Smooth muscle cell (in vitro differentiated cells): ENCODE results near the gene KRT16. TPM values are rescaled to one million over a fixed set of nuclear protein-coding genes. Genes with fewer than 3 reads are reported as not detected.
"Not testable (repeated sequence)": the region's sequence is repeated elsewhere in the genome, so short reads cannot be mapped to it uniquely, and the experiment has no call there.

Source experiments
- DNase-seq: peaks from one replicate; lab custom pipeline; 2025; ENCODE audit not compliant: unreplicated experiment; lab: John Stamatoyannopoulos, UW
- H2AFZ ChIP-seq: fragments of 200-600 bp; sonication (generic); 2 replicates; pipeline ENCODE4 v1.6.0; 2016; ENCODE audit warnings: antibody characterized with exemption, low read depth, mild to moderate bottlenecking
- H3F3A ChIP-seq: fragments of 200-600 bp; sonication (generic); 2 replicates; pipeline ENCODE4 v1.6.0; 2017; ENCODE audit warnings: antibody characterized with exemption, low read depth
- H3K27ac ChIP-seq: fragments of 200-600 bp; sonication (generic); 2 replicates; pipeline ENCODE4 v1.5.1; 2016; ENCODE audit warnings: low read depth, mild to moderate bottlenecking
- H3K27me3 ChIP-seq: fragments of 200-600 bp; sonication (generic); 2 replicates; pipeline ENCODE4 v1.6.1; 2016; ENCODE audit warnings: low read depth, mild to moderate bottlenecking
- H3K36me3 ChIP-seq: fragments of 200-600 bp; sonication (generic); 2 replicates; pipeline ENCODE4 v1.5.1; 2016; ENCODE audit warnings: low read depth
- H3K4me1 ChIP-seq: fragments of 200-600 bp; sonication (generic); 2 replicates; pipeline ENCODE4 v1.5.1; 2016; ENCODE audit warnings: low read depth
- H3K4me2 ChIP-seq: fragments of 200-600 bp; sonication (generic); 2 replicates; pipeline ENCODE4 v1.6.0; 2016; ENCODE audit warnings: mild to moderate bottlenecking
- H3K4me3 ChIP-seq: fragments of 200-600 bp; sonication (generic); 2 replicates; pipeline ENCODE4 v1.5.1; 2016; ENCODE audit warnings: mild to moderate bottlenecking
- H3K79me2 ChIP-seq: fragments of 200-600 bp; sonication (generic); 2 replicates; pipeline ENCODE4 v1.6.0; 2016; ENCODE audit warnings: low read depth, mild to moderate bottlenecking
- H3K9ac ChIP-seq: fragments of 200-600 bp; sonication (generic); 2 replicates; pipeline ENCODE4 v1.6.0; 2016; ENCODE audit warnings: low read depth
- H3K9me3 ChIP-seq: fragments of 200-600 bp; sonication (generic); replicated peaks from 2 replicates; pipeline ENCODE4 v1.5.1; 2016; ENCODE audit warnings: low read depth
- H4K20me1 ChIP-seq: fragments of 200-600 bp; sonication (generic); 2 replicates; pipeline ENCODE4 v1.6.0; 2016; ENCODE audit warnings: low read depth
- WGBS: methylation state at CpG from one replicate; pipeline ENCODE4 v1.1.7; 2016; ENCODE audit warnings: low lambda C conversion rate; 5-methylcytosine and 5-hydroxymethylcytosine counted together
- polyA plus RNA-seq: library from polyadenylated mRNA; unstranded; fragments of >200 nt; fragmentation: Nextera tagmentation; extraction: Ambion mirVana; gene quantifications from 2 replicates; pipeline ENCODE4 v1.2.1, GENCODE V29; 2016
- total RNA-seq: library from RNA; depleted of rRNA; stranded (reverse); fragments of >200 nt; gene quantifications from 2 replicates; pipeline ENCODE4 v1.2.3, GENCODE V29; 2014
- TF ChIP-seq, protein P1 (sequence below): fragments of 200-600 bp; sonication (generic); IDR thresholded peaks from 2 replicates; pipeline ENCODE4 v1.5.1; 2017; ENCODE audit warnings: borderline replicate concordance, mild to moderate bottlenecking, antibody characterized with exemption; ENCODE audit not compliant: insufficient read depth, poor library complexity, severe bottlenecking

Gene KRT16
- total and polyA plus RNA-seq, 2 experiments from 2014 or later = 304 to 521 TPM

DNA sequence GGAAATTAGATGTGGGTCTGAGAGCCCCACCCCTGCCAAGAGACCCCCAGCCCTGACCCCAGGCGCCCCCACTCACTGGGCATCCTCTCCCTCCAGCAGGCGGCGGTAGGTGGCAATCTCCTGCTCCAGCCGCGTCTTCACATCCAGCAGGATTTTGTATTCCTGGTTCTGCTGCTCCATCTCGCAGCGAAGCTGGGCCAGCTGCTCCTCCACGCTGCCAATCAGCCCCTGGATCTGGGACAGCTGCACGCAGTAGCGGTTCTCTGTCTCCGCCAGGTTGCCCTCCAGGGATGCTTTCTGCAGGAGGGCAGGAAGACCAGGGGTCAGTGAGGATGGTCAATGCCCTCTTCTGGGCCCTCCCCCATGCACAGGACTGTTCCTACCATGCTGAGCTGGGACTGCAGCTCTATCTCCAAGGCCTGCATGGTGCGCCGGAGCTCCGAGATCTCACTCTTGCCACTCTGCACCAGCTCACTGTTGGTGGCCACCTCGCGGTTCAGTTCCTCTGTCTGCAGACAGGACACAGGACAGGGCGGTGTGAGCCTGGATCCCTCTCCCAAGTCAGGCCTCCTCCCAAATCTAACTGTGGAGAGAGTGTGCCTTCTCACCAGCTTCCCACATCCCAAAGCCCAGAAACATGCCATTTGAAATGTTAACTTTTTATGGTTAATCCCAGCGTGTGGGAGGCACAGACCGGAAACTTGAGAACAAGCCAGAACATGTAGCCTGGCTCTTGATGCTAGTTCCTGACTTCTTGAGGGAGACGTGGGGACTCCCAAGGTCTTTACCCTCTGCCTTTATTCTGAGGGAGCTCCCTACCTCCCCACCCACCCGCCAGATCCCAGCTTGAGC lies 8.2 kb upstream of the KRT16 start:
- DNase-seq = no peak
- Histone ChIP-seq H3K9me3 (no peaks in the 10 kb centered on the region), H3K79me2 (no peaks in the 10 kb centered on the region), H3F3A (no peaks in the 10 kb centered on the region), H4K20me1 (peaks cover 13% of the 10 kb centered on the region), H3K9ac (peak overlapping the region; percentile 63), H3K36me3 (no peaks in the 10 kb centered on the region), H3K4me1 (no peaks in the 10 kb centered on the region), H3K4me3 (no peak overlapping the region), H3K27me3 (no peaks in the 10 kb centered on the region), H3K27ac (peak overlapping the region; percentile 86), H3K4me2 (peak overlapping the region; percentile 65), H2AFZ (peak overlapping the region; percentile 51)
- TF ChIP-seq, protein P1, sequence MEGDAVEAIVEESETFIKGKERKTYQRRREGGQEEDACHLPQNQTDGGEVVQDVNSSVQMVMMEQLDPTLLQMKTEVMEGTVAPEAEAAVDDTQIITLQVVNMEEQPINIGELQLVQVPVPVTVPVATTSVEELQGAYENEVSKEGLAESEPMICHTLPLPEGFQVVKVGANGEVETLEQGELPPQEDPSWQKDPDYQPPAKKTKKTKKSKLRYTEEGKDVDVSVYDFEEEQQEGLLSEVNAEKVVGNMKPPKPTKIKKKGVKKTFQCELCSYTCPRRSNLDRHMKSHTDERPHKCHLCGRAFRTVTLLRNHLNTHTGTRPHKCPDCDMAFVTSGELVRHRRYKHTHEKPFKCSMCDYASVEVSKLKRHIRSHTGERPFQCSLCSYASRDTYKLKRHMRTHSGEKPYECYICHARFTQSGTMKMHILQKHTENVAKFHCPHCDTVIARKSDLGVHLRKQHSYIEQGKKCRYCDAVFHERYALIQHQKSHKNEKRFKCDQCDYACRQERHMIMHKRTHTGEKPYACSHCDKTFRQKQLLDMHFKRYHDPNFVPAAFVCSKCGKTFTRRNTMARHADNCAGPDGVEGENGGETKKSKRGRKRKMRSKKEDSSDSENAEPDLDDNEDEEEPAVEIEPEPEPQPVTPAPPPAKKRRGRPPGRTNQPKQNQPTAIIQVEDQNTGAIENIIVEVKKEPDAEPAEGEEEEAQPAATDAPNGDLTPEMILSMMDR = no peak
- WGBS = 72% methylated on average over 21 of the region's 21 CpGs

DNA sequence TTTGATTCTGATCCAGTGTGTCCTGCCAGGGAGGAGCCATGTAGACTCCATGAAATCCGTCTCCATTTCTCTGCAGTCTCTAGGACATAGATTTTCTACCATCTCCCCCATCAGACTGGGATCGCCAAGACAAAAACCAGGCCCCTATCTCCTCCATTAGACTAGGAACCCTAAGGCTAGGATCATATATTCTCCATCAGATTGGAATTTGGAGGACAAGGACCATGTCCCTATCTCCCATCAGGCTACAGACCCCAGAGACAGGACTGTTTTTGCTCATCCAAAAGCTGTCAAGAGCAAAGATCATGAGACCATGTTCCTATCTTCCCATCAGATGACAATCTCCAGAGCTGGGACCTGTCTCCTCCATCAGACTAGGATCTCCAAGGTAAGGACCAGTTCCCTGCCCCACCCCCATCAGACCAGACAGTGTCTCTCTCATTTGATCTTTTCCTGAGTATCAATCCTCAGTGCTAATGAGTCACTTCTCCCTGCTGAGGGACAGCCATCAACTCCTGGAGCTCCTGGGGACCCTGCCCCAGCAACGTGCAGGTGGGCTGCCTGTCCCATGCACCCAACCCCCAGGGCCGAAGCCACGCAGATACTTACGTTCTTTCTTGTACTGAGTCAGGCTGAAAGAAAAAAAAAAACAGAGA lies 7.5 kb upstream of the KRT16 start:
- H2AFZ ChIP-seq, H3K79me2 ChIP-seq, H3K36me3 ChIP-seq, DNase-seq, H3F3A ChIP-seq, H3K27me3 ChIP-seq, H3K9me3 ChIP-seq, H3K4me3 ChIP-seq, H3K27ac ChIP-seq, H3K9ac ChIP-seq, H3K4me1 ChIP-seq: not testable (repeated sequence)
- H4K20me1 ChIP-seq = peaks cover 13% of the 10 kb centered on the region
- H3K4me2 ChIP-seq = peak overlapping the region; percentile 65
- 84% methylated on average over 6 of the region's 6 CpGs for WGBS

GRCh38 chr17:41619036-41619926 lies 6.7 kb upstream of the KRT16 start:
- H3K27ac ChIP-seq = no peak overlapping the region

More at GRCh38 chr17:41619036-41619926, 6.7 kb upstream of the KRT16 start:
- Histone ChIP-seq H3K4me1 (no peaks in the 10 kb centered on the region), H4K20me1 (peaks cover 13% of the 10 kb centered on the region), H3K9me3 (no peaks in the 10 kb centered on the region), H3K27me3 (no peaks in the 10 kb centered on the region), H3K4me3 (no peak overlapping the region), H2AFZ (no peak overlapping the region), H3K9ac (no peak overlapping the region), H3K79me2 (no peaks in the 10 kb centered on the region), H3K36me3 (no peaks in the 10 kb centered on the region), H3K4me2 (no peak overlapping the region), H3F3A (no peaks in the 10 kb centered on the region)
- no peak for DNase-seq
- WGBS = 88% methylated on average over 17 of the region's 20 CpGs
- TF ChIP-seq, protein P1 = no peak
